K562 (cell line): Measurements from ENCODE around the gene TMEM143. TPM values are rescaled to one million over a fixed set of nuclear protein-coding genes. Genes with fewer than 3 reads are reported as not detected.

ENCODE experiments used
- AFF4 ChIP-seq: sonication (generic); formaldehyde crosslinking; IDR thresholded peaks from 2 replicates; pipeline ENCODE4 v1.8.0; 2023; ENCODE audit warnings: mild to moderate bottlenecking, missing genetic modification reagents
- CBFB ChIP-seq: sonication (generic); formaldehyde crosslinking; IDR thresholded peaks from 2 replicates; pipeline ENCODE4 v1.4.0; 2020; ENCODE audit warnings: mild to moderate bottlenecking, missing genetic modification reagents
- CHD1 ChIP-seq: fragments of 200-600 bp; sonication (generic); IDR thresholded peaks from one replicate; pipeline ENCODE4 v1.6.1; 2012; ENCODE audit warnings: mild to moderate bottlenecking, moderate library complexity, low read length, inconsistent platforms
- DACH1 ChIP-seq: fragments of 450-650 bp; IDR thresholded peaks from 2 replicates; pipeline ENCODE4 v1.6.1; 2018; ENCODE audit not compliant: partially characterized antibody
- DDX20 ChIP-seq: fragments of 450-650 bp; IDR thresholded peaks from 2 replicates; pipeline ENCODE4 v1.6.1; 2016; ENCODE audit warnings: missing genetic modification characterization, low read depth, mild to moderate bottlenecking, missing compliant biosample characterization, moderate library complexity
- E2F4 ChIP-seq: sonication (generic); formaldehyde crosslinking; IDR thresholded peaks from 2 replicates; pipeline ENCODE4 v1.8.0; 2022; ENCODE audit warnings: mild to moderate bottlenecking, low read depth, missing genetic modification reagents
- FOXJ2 ChIP-seq: fragments of 200-800 bp; sonication (Bioruptor generic); IDR thresholded peaks from 2 replicates; pipeline ENCODE4 v1.6.1; 2016; ENCODE audit warnings: missing genetic modification characterization, missing compliant biosample characterization
- FOXP1 ChIP-seq: sonication (generic); formaldehyde crosslinking; IDR thresholded peaks from 2 replicates; pipeline ENCODE4 v1.8.0; 2022; ENCODE audit warnings: mild to moderate bottlenecking, missing genetic modification reagents
- HSF4 ChIP-seq: fragments of 250-450 bp; sonication (Bioruptor Pico); IDR thresholded peaks from 2 replicates; pipeline ENCODE4 v2.1.2; 2022; ENCODE audit warnings: mild to moderate bottlenecking, moderate library complexity, borderline replicate concordance
- KHSRP ChIP-seq: fragments of 450-650 bp; IDR thresholded peaks from 2 replicates; pipeline ENCODE4 v1.6.1; 2017
- MAFF ChIP-seq: IDR thresholded peaks from 2 replicates; pipeline ENCODE4 v1.6.1; 2012; ENCODE audit warnings: low read length, improper control_type of control experiment
- OTX1 ChIP-seq: fragments of 450-650 bp; formaldehyde crosslinking; IDR thresholded peaks from 2 replicates; pipeline ENCODE4 v1.4.0; 2022; ENCODE audit warnings: mild to moderate bottlenecking
- PHB ChIP-seq: fragments of 250-450 bp; sonication (Bioruptor Pico); IDR thresholded peaks from 2 replicates; pipeline ENCODE4 v1.5.0; 2021
- RBM15 ChIP-seq: fragments of 200-400 bp; formaldehyde crosslinking; IDR thresholded peaks from 2 replicates; pipeline ENCODE4 v1.6.1; 2018; ENCODE audit warnings: mild to moderate bottlenecking, low read length, moderate library complexity; ENCODE audit not compliant: insufficient read depth
- RBM25 ChIP-seq: fragments of 200-400 bp; formaldehyde crosslinking; IDR thresholded peaks from 2 replicates; pipeline ENCODE4 v1.6.1; 2018; ENCODE audit warnings: low read length, low read depth, moderate library complexity; ENCODE audit not compliant: severe bottlenecking
- SPI1 ChIP-seq: IDR thresholded peaks from 2 replicates; pipeline ENCODE4 v1.6.1; 2011; ENCODE audit warnings: low read depth, low read length, control low read depth, borderline replicate concordance
- TCF15 ChIP-seq: fragments of 250-450 bp; sonication (Bioruptor Pico); IDR thresholded peaks from 2 replicates; pipeline ENCODE4 v1.8.0; 2022; ENCODE audit warnings: moderate library complexity, mild to moderate bottlenecking, inconsistent platforms
- TRIM24 ChIP-seq, 2 experiments: fragments of 450-650 bp; IDR thresholded peaks; 2 replicates each; pipeline ENCODE4 v1.6.1; 2016
- ZNF184 ChIP-seq: sonication (generic); formaldehyde crosslinking; IDR thresholded peaks from 2 replicates; pipeline ENCODE4 v1.5.0; 2020; ENCODE audit warnings: missing genetic modification reagents
- ZNF431 ChIP-seq: sonication (generic); formaldehyde crosslinking; IDR thresholded peaks from 2 replicates; pipeline ENCODE4 v1.8.0; 2022; ENCODE audit warnings: mild to moderate bottlenecking, missing genetic modification reagents
- ZNF445 ChIP-seq: fragments of 250-450 bp; sonication (Bioruptor Pico); IDR thresholded peaks from 2 replicates; pipeline ENCODE4 v1.4.0; 2020; ENCODE audit warnings: low read depth, mild to moderate bottlenecking, moderate library complexity
- ZNF584 ChIP-seq: fragments of 200-800 bp; sonication (Bioruptor generic); IDR thresholded peaks from 2 replicates; pipeline ENCODE4 v1.6.1; 2016; ENCODE audit warnings: low read depth, mild to moderate bottlenecking, missing genetic modification characterization, missing compliant biosample characterization
- ZNF644 ChIP-seq: fragments of 200-800 bp; sonication (Bioruptor generic); IDR thresholded peaks from 2 replicates; pipeline ENCODE4 v1.6.1; 2016; ENCODE audit warnings: low read depth, missing genetic modification characterization, missing compliant biosample characterization
- ZNF766 ChIP-seq: fragments of 200-800 bp; sonication (Bioruptor generic); conservative IDR thresholded peaks from 2 replicates; pipeline ENCODE4 v1.6.1; 2016; ENCODE audit warnings: missing genetic modification characterization, missing compliant biosample characterization
- polyA plus RNA-seq, 8 experiments: library from polyadenylated mRNA; depleted of rRNA in 4 of 8; stranded (reverse) in 5 of 8; unstranded in 3 of 8; fragments of >200 nt; fragmentation: Nextera tagmentation in 2 of 8; fragmentation: Illumina TruSeq in 1 of 8; extraction: Ambion mirVana in 2 of 8; extraction: Trizol in 1 of 8; gene quantifications; 2 replicates each; pipeline versions ENCODE4 v1.2.1 to v1.2.3, GENCODE V29; 2011 to 2014; ENCODE audit warnings: inconsistent platforms in 1 of 8, missing spikeins in 1 of 8
- total RNA-seq, 7 experiments: library from RNA; depleted of rRNA in 6 of 7; stranded (reverse); fragments of >200 nt in 6 of 7; fragmentation: Illumina TruSeq in 2 of 7; extraction: Trizol in 2 of 7; gene quantifications; 2 replicates each; pipeline versions ENCODE4 v1.2.1 to v1.2.3, GENCODE V29; 2011 to 2021; ENCODE audit warnings: low replicate concordance in 1 of 7

TMEM143 gene
- total and polyA plus RNA-seq, 9 of the 15 experiments (the other 6 are each of a cell fraction or from before 2014, with no cell fraction given) = 0.66 to 8.8 (median 4.3) TPM

DNA sequence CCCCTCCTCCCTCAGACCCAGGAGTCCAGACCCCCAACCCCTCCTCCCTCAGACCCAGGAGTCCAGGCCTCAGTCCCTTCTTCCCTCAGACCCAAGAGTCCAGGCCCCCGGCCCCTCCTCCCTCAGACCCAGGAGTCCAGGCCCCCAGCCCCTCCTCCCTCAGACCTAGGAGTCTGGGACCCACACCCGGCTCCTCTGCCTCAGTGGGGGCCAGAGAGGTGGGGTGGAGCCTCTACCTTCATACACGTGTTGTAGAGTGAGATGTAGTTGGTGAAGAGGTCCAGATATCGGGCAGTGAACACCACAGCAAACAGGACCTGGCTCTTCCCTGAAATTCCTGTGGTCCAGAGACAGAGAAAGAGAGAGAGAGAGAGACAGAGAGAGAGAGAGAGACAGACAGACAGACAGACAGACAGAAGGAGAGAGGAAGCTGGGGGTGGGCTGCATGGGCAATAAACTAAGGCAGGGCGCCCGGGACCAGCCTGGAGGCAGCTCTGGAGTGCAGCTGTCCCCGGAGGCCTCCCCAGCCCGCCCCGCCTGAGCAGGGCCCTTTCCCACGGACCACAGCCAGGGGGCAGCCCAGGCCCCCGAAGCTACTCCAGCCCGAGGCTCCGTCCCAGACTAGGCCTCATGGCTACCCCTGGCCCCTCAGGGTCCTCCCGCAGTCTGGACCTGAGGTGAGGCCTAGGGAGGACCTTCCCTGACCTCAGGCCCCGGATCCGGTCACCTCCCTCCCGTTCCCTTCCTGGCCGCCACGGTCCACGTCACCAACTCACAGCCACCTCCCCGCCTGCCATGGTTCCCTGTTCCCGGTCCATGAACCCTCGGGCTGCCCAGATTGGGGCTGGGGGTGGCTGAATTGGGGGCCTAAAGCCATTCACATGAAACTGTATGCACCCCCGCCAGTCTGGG lies 26.7 kb upstream of the TMEM143 start (continued):
- TF ChIP-seq OTX1 (no peak), ZNF584 (no peak), KHSRP (no peak), FOXJ2 (tag) (no peak), PHB (CRISPR knock-in tag) (no peak), ZNF644 (tag) (no peak), SPI1 (no peak), ZNF445 (CRISPR knock-in tag) (no peak), CHD1 (peak; percentile 100), MAFF (no peak), AFF4 (CRISPR knock-in tag) (peak; percentile 90), ZNF431 (CRISPR knock-in tag) (peak; percentile 65; the same call in 1 of the 2 replicates), RBM25 (no peak), RBM15 (no peak), TCF15 (CRISPR knock-in tag) (no peak), ZNF184 (CRISPR knock-in tag) (no peak), CBFB (CRISPR knock-in tag) (peak; percentile 94), E2F4 (CRISPR knock-in tag) (0 out of 2 replicates have a peak, but pooled peaks have one; percentile 41), FOXP1 (CRISPR knock-in tag) (peak; percentile 78; the same call in 1 of the 2 replicates), HSF4 (CRISPR knock-in tag) (no peak), TRIM24 (IDR thresholded peaks at IDR 0.05) (no peak), ZNF766 (no peak), DACH1 (no peak), DDX20 (no peak)
